ENCODE measurements around the gene GTF3A.

GTF3A gene

DNA sequence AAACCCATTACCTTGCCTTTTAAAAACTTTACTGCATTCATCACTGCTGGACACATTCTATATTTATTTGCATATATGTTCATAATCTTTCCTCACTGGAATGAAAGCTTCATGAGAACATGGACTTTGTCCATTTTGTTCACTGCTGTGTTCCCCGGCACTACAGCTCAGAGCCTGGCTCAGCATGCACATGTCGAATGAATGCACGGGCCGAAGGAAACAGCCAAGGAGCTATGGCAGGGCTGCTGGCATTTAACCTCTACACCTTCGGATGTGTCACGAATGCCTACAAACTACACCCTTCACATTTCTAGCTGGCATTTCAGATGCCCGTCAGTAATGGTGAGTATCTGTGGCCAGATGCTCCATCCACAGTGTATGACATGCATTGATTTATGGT is 18.4 kb downstream of the GTF3A start:
- no peak overlapping the region for H3K4me3 ChIP-seq (ENCODE audit: low read length)
- no peak overlapping the region for H3K4me2 ChIP-seq (ENCODE audit: low read depth, low read length)
- H3F3A ChIP-seq (ENCODE audit: insufficient read depth, low read length) = peaks cover 18% of the 10 kb centered on the region; the same call in 1 of the 2 replicates
- H3K9me3 ChIP-seq (replicated peaks; ENCODE audit: insufficient read depth, low read length) = no peaks in the 10 kb centered on the region
- H3K36me3 ChIP-seq (replicated peaks; ENCODE audit: insufficient read depth, low read length) = no peaks in the 10 kb centered on the region
- no peak overlapping the region for H2AFZ ChIP-seq (ENCODE audit: low read length)
- no peak overlapping the region for H3K9ac ChIP-seq (ENCODE audit: low read length)
- peaks cover 23% of the 10 kb centered on the region; the same call in 1 of the 2 replicates for H3K4me1 ChIP-seq (ENCODE audit: low read length)
- H3K27ac ChIP-seq (ENCODE audit: low read length) = no peak overlapping the region
- H3K9me2 ChIP-seq (replicated peaks; ENCODE audit: insufficient read depth, low read length) = no peaks in the 10 kb centered on the region
- H4K20me1 ChIP-seq (ENCODE audit: insufficient read depth, low read length) = no peaks in the 10 kb centered on the region
- H3K27me3 ChIP-seq (replicated peaks; ENCODE audit: insufficient read depth, low read length) = no peaks in the 10 kb centered on the region
- H3K79me2 ChIP-seq (ENCODE audit: low read length) = peaks cover 22% of the 10 kb centered on the region
- no peak for DNase-seq
- TF ChIP-seq EZH2 (optimal IDR thresholded peaks at IDR 0.05; ENCODE audit: low read depth, low read length) = no peak
- TF ChIP-seq EZH2phosphoT487 (IDR thresholded peaks at IDR 0.05; ENCODE audit: low read length) = no peak
- TF ChIP-seq, protein P1, sequence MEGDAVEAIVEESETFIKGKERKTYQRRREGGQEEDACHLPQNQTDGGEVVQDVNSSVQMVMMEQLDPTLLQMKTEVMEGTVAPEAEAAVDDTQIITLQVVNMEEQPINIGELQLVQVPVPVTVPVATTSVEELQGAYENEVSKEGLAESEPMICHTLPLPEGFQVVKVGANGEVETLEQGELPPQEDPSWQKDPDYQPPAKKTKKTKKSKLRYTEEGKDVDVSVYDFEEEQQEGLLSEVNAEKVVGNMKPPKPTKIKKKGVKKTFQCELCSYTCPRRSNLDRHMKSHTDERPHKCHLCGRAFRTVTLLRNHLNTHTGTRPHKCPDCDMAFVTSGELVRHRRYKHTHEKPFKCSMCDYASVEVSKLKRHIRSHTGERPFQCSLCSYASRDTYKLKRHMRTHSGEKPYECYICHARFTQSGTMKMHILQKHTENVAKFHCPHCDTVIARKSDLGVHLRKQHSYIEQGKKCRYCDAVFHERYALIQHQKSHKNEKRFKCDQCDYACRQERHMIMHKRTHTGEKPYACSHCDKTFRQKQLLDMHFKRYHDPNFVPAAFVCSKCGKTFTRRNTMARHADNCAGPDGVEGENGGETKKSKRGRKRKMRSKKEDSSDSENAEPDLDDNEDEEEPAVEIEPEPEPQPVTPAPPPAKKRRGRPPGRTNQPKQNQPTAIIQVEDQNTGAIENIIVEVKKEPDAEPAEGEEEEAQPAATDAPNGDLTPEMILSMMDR (IDR thresholded peaks at IDR 0.05; ENCODE audit: low read length) = no peak

DNA sequence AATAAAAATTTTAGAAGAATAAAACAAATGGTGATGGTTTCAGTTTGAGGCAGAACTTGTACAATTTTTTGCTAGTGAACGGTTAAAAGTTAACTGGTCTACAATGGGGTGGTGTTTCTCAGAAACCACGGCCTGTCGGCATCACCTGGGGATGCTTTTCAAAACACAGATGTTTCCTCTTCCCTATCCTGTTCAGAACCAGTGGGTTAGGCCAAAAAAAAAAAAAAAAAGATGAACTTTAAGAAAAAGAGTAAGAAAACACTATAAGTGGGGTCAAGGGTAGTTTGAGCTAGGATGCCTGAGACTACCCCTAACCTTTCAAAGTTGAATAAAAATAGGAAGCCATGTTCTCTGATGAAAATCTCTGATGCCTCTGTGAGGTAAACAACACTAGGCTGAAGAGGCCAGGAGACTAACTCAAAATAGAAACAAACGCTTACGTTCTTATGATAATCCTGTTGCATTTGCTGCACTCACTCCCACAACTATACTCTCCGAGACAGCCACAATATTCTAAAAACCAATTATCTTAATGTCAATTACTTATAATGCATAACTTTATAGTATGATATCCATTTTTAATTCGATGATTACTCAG is 22.7 kb downstream of the GTF3A start:
- no peaks in the 10 kb centered on the region for H3K27me3 ChIP-seq (replicated peaks; ENCODE audit: insufficient read depth, low read length)
- H3F3A ChIP-seq (ENCODE audit: insufficient read depth, low read length) = peaks cover 32% of the 10 kb centered on the region
- H3K4me1 ChIP-seq (ENCODE audit: low read length) = peaks cover 21% of the 10 kb centered on the region
- H3K79me2 ChIP-seq (ENCODE audit: low read length) = peaks cover 39% of the 10 kb centered on the region
- no peak overlapping the region for H2AFZ ChIP-seq (ENCODE audit: low read length)
- no peaks in the 10 kb centered on the region for H4K20me1 ChIP-seq (ENCODE audit: insufficient read depth, low read length)
- H3K4me2 ChIP-seq (ENCODE audit: low read depth, low read length) = peak overlapping the region; percentile 69
- no peaks in the 10 kb centered on the region for H3K36me3 ChIP-seq (replicated peaks; ENCODE audit: insufficient read depth, low read length)
- TF ChIP-seq, protein P1 (IDR thresholded peaks at IDR 0.05; ENCODE audit: low read length) = no peak
- TF ChIP-seq EZH2 (optimal IDR thresholded peaks at IDR 0.05; ENCODE audit: low read depth, low read length) = no peak
- no peak for TF ChIP-seq EZH2phosphoT487 (IDR thresholded peaks at IDR 0.05; ENCODE audit: low read length)
- DNase-seq = peak; percentile 45
- H3K9me3 ChIP-seq (replicated peaks; ENCODE audit: insufficient read depth, low read length) = no peaks in the 10 kb centered on the region
- H3K4me3 ChIP-seq (ENCODE audit: low read length) = peak overlapping the region; percentile 51
- H3K27ac ChIP-seq (ENCODE audit: low read length) = peak overlapping the region; percentile 87
- peak overlapping the region; percentile 52; the same call in 1 of the 2 replicates for H3K9ac ChIP-seq (ENCODE audit: low read length)
- H3K9me2 ChIP-seq (replicated peaks; ENCODE audit: insufficient read depth, low read length) = no peaks in the 10 kb centered on the region

DNA sequence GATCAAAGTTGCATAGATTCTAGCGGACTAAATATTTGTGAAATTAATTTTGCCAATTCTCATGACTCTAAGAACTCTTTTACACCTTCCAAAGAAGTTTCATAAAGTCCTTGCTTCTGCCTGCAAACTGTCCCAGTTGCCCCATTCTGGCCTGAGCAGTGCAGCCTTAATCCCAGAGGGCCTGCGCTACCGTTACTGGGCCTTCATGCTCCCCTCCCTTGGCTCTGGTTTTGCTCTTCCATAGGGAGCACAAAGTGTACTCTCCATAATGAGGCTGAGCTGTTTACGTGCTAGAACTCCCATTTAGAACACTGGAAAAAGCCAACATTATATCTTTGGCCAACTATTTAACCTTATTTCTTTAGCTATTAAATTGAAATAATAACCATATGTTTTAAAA is 23.9 kb downstream of the GTF3A start:
- Histone ChIP-seq H3K9me3 (replicated peaks; ENCODE audit: insufficient read depth, low read length) (no peaks in the 10 kb centered on the region), H3K9ac (ENCODE audit: low read length) (no peak overlapping the region), H3K27ac (ENCODE audit: low read length) (peak overlapping the region; percentile 18; the same call in 1 of the 2 replicates), H3K27me3 (replicated peaks; ENCODE audit: insufficient read depth, low read length) (no peaks in the 10 kb centered on the region), H3K4me3 (ENCODE audit: low read length) (no peak overlapping the region), H3K4me1 (ENCODE audit: low read length) (peaks cover 21% of the 10 kb centered on the region), H3K36me3 (replicated peaks; ENCODE audit: insufficient read depth, low read length) (no peaks in the 10 kb centered on the region), H3K9me2 (replicated peaks; ENCODE audit: insufficient read depth, low read length) (no peaks in the 10 kb centered on the region), H3K4me2 (ENCODE audit: low read depth, low read length) (no peak overlapping the region), H2AFZ (ENCODE audit: low read length) (no peak overlapping the region), H3F3A (ENCODE audit: insufficient read depth, low read length) (peaks cover 32% of the 10 kb centered on the region), H3K79me2 (ENCODE audit: low read length) (peaks cover 35% of the 10 kb centered on the region), H4K20me1 (ENCODE audit: insufficient read depth, low read length) (no peaks in the 10 kb centered on the region)
- no peak for DNase-seq
- TF ChIP-seq EZH2 (optimal IDR thresholded peaks at IDR 0.05; ENCODE audit: low read depth, low read length) (no peak), EZH2phosphoT487 (IDR thresholded peaks at IDR 0.05; ENCODE audit: low read length) (no peak)
- TF ChIP-seq, protein P1 (IDR thresholded peaks at IDR 0.05; ENCODE audit: low read length) = no peak
